Measurements from ENCODE around the gene DRC1. TPM values are rescaled to one million over a fixed set of nuclear protein-coding genes. Genes with fewer than 3 reads are reported as not detected.

Gene DRC1
- polyA plus RNA-seq, 1 donor from 2014 or later = 0.16 TPM

- no peak overlapping the region for H3K27ac ChIP-seq (ENCODE audit: low read length)
- H3K9me2 ChIP-seq (ENCODE audit: insufficient read depth, low read length) = no peaks in the 10 kb centered on the region
- TF ChIP-seq MXI1 (conservative IDR thresholded peaks at IDR 0.05; ENCODE audit: poor library complexity, severe bottlenecking) = no peak
- no peak for TF ChIP-seq RAD21 (conservative IDR thresholded peaks at IDR 0.05)
- TF ChIP-seq TAF1 (IDR thresholded peaks at IDR 0.05; ENCODE audit: low read depth) = no peak
- no peak for TF ChIP-seq CTCF (IDR thresholded peaks at IDR 0.05; ENCODE audit: poor library complexity, severe bottlenecking)
- no peak for TF ChIP-seq EP300 (conservative IDR thresholded peaks at IDR 0.05; ENCODE audit: poor library complexity, severe bottlenecking)
- TF ChIP-seq EZH2 (IDR thresholded peaks at IDR 0.05; ENCODE audit: borderline replicate concordance, insufficient read depth, low read length, poor library complexity, severe bottlenecking) = no peak
- no peak for TF ChIP-seq POLR2AphosphoS5 (IDR thresholded peaks at IDR 0.05)
- no peak for TF ChIP-seq SMC3 (conservative IDR thresholded peaks at IDR 0.05; ENCODE audit: poor library complexity)
- no peak for TF ChIP-seq REST (IDR thresholded peaks at IDR 0.05; ENCODE audit: borderline replicate concordance)
- no peak overlapping the region for H3K4me3 ChIP-seq (ENCODE audit: low read length)
- no peaks in the 10 kb centered on the region for H4K20me1 ChIP-seq (ENCODE audit: insufficient read depth)
- H3F3A ChIP-seq (ENCODE audit: insufficient read depth, low read length, poor library complexity, severe bottlenecking) = no peaks in the 10 kb centered on the region
- peaks cover 20% of the 10 kb centered on the region for H3K79me2 ChIP-seq (replicated peaks; ENCODE audit: insufficient read depth, low read length)
- no peaks in the 10 kb centered on the region for H3K9me3 ChIP-seq (ENCODE audit: low read length)
- H3K9ac ChIP-seq (ENCODE audit: low read length) = no peak overlapping the region
- H3K4me2 ChIP-seq (ENCODE audit: low read length) = no peak overlapping the region
- H2AFZ ChIP-seq (ENCODE audit: low read depth, low read length) = no peak overlapping the region
- H3K36me3 ChIP-seq (ENCODE audit: insufficient read depth, low read length) = no peaks in the 10 kb centered on the region
- no peaks in the 10 kb centered on the region for H3K27me3 ChIP-seq (ENCODE audit: insufficient read depth, low read depth, low read length)
These were observed 44.9 kb upstream of the DRC1 start for GRCh38 chr2:26356771-26357170.

GRCh38 chr2:26359886-26360473 is 41.7 kb upstream of the DRC1 start:
- Histone ChIP-seq H3K79me2 (replicated peaks; ENCODE audit: insufficient read depth, low read length) (peaks cover 7% of the 10 kb centered on the region), H3K4me3 (ENCODE audit: low read length) (no peak overlapping the region), H3K36me3 (ENCODE audit: insufficient read depth, low read length) (no peaks in the 10 kb centered on the region), H3K9ac (ENCODE audit: low read length) (no peak overlapping the region), H3K9me2 (ENCODE audit: insufficient read depth, low read length) (no peaks in the 10 kb centered on the region), H4K20me1 (ENCODE audit: insufficient read depth) (no peaks in the 10 kb centered on the region), H3K27ac (ENCODE audit: low read length) (no peak overlapping the region), H3K27me3 (ENCODE audit: insufficient read depth, low read depth, low read length) (no peaks in the 10 kb centered on the region), H3F3A (ENCODE audit: insufficient read depth, low read length, poor library complexity, severe bottlenecking) (no peaks in the 10 kb centered on the region), H3K9me3 (ENCODE audit: low read length) (no peaks in the 10 kb centered on the region), H2AFZ (ENCODE audit: low read depth, low read length) (no peak overlapping the region), H3K4me2 (ENCODE audit: low read length) (no peak overlapping the region)
- TF ChIP-seq CTCF (IDR thresholded peaks at IDR 0.05; ENCODE audit: poor library complexity, severe bottlenecking) = no peak
- no peak for TF ChIP-seq EZH2 (IDR thresholded peaks at IDR 0.05; ENCODE audit: borderline replicate concordance, insufficient read depth, low read length, poor library complexity, severe bottlenecking)
- TF ChIP-seq REST (IDR thresholded peaks at IDR 0.05; ENCODE audit: borderline replicate concordance) = no peak
- no peak for TF ChIP-seq POLR2AphosphoS5 (IDR thresholded peaks at IDR 0.05)
- TF ChIP-seq TAF1 (IDR thresholded peaks at IDR 0.05; ENCODE audit: low read depth) = no peak
- no peak for TF ChIP-seq RAD21 (conservative IDR thresholded peaks at IDR 0.05)
- no peak for TF ChIP-seq MXI1 (conservative IDR thresholded peaks at IDR 0.05; ENCODE audit: poor library complexity, severe bottlenecking)
- TF ChIP-seq EP300 (conservative IDR thresholded peaks at IDR 0.05; ENCODE audit: poor library complexity, severe bottlenecking) = no peak
- no peak for TF ChIP-seq SMC3 (conservative IDR thresholded peaks at IDR 0.05; ENCODE audit: poor library complexity)

Data from neural cell (in vitro differentiated cells).